Type B pancreatic cell (in vitro differentiated cells): ENCODE data around the gene PPP1R14D. TPM values are rescaled to one million over a fixed set of nuclear protein-coding genes. Genes with fewer than 3 reads are reported as not detected.

ENCODE experiments used
- DNase-seq: peaks from one replicate; pipeline ENCODE4 v3.0.0; 2021; ENCODE audit warnings: mixed read lengths; ENCODE audit not compliant: unreplicated experiment; ENCODE audit errors: extremely low spot score
- H3K27ac Mint-ChIP-seq: 2 replicates; pipeline ENCODE4 v1.8.0; 2021; ENCODE audit warnings: mild to moderate bottlenecking, mixed read lengths
- H3K27me3 Mint-ChIP-seq: 2 replicates; pipeline ENCODE4 v1.8.0; 2021; ENCODE audit warnings: mixed read lengths
- H3K36me3 Mint-ChIP-seq: 2 replicates; pipeline ENCODE4 v1.8.0; 2021; ENCODE audit warnings: mixed read lengths
- H3K4me1 Mint-ChIP-seq: one replicate; pipeline ENCODE4 v1.8.0; 2021; ENCODE audit warnings: mixed read lengths; ENCODE audit not compliant: unreplicated experiment
- H3K4me3 Mint-ChIP-seq: 2 replicates; pipeline ENCODE4 v1.8.0; 2021; ENCODE audit warnings: mild to moderate bottlenecking, mixed read lengths
- H3K9me3 Mint-ChIP-seq: 2 replicates; pipeline ENCODE4 v1.8.0; 2021; ENCODE audit warnings: mixed read lengths
- total RNA-seq: library from RNA; stranded (reverse); gene quantifications from 2 replicates; pipeline ENCODE4 v1.2.1, GENCODE V29; 2021; ENCODE audit warnings: low replicate concordance
- TF ChIP-seq, protein P1 (sequence below): fragments of 200-600 bp; sonication (generic); conservative IDR thresholded peaks from 2 replicates; pipeline ENCODE4 v1.5.0; 2021; ENCODE audit warnings: antibody characterized with exemption, mild to moderate bottlenecking

Gene PPP1R14D
- total RNA-seq, 1 donor from 2014 or later: 0.70 TPM

DNA sequence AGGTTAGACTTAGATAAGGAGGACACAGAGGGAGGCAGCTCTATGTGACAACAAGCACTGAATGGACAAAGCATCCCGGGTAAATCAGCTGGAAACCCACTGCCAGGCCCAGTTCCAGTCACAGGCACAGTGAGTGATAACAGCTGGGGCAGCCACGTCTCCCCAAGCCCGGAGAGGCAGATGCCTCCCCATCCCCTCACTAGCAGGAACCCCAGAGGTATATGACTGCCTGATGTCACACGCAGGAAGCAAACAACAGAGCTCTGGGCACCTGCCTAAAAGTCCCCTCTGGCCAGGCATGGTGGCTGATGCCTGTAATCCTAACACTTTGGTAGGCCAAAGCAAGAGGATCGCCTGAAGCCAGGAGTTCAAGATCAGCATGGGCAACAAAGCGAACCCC lies 40.5 kb downstream of the PPP1R14D start:
- Mint-ChIP-seq H3K4me3 (peak overlapping the region; percentile 39), H3K27me3 (no peaks in the 10 kb centered on the region), H3K36me3 (peaks cover 5% of the 10 kb centered on the region), H3K9me3 (no peaks in the 10 kb centered on the region), H3K27ac (peak overlapping the region; percentile 96), H3K4me1 (peaks cover 29% of the 10 kb centered on the region)
- DNase-seq: no peak
- TF ChIP-seq, protein P1, sequence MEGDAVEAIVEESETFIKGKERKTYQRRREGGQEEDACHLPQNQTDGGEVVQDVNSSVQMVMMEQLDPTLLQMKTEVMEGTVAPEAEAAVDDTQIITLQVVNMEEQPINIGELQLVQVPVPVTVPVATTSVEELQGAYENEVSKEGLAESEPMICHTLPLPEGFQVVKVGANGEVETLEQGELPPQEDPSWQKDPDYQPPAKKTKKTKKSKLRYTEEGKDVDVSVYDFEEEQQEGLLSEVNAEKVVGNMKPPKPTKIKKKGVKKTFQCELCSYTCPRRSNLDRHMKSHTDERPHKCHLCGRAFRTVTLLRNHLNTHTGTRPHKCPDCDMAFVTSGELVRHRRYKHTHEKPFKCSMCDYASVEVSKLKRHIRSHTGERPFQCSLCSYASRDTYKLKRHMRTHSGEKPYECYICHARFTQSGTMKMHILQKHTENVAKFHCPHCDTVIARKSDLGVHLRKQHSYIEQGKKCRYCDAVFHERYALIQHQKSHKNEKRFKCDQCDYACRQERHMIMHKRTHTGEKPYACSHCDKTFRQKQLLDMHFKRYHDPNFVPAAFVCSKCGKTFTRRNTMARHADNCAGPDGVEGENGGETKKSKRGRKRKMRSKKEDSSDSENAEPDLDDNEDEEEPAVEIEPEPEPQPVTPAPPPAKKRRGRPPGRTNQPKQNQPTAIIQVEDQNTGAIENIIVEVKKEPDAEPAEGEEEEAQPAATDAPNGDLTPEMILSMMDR: no peak

- Mint-ChIP-seq H3K4me1 (peaks cover 29% of the 10 kb centered on the region), H3K4me3 (peak overlapping the region; percentile 60), H3K36me3 (peaks cover 4% of the 10 kb centered on the region), H3K27ac (peak overlapping the region; percentile 96), H3K27me3 (no peaks in the 10 kb centered on the region), H3K9me3 (no peaks in the 10 kb centered on the region)
- no peak for DNase-seq
- TF ChIP-seq, protein P1: no peak
Measured at GRCh38 chr15:40787344-40787841, 41.1 kb downstream of the PPP1R14D start.

DNA sequence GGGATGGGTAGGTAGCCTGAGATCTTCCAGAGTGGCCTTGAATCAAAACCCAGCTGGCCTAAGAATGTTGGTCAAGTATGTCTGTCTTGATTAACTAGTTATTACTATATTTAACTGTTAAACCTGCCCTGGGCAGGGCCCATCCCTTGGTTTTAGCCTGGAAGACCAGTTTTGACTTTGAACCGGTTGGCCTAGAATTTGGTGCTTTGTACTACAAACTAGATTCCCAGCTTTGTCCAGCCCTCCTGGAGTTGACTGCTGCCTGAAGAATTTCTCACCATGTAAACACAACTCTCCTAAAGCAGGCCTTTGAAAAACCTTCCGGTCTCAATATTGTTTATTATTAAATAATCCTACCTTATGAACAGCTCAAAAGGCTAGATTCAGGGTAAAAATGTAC lies 42.7 kb downstream of the PPP1R14D start:
- Mint-ChIP-seq H3K27ac (peak overlapping the region; percentile 96), H3K4me1 (peaks cover 29% of the 10 kb centered on the region), H3K36me3 (no peaks in the 10 kb centered on the region), H3K27me3 (no peaks in the 10 kb centered on the region), H3K9me3 (no peaks in the 10 kb centered on the region), H3K4me3 (peak overlapping the region; percentile 46)
- TF ChIP-seq, protein P1: no peak
- DNase-seq: no peak

- Mint-ChIP-seq H3K27me3 (no peaks in the 10 kb centered on the region), H3K27ac (peak overlapping the region; percentile 96), H3K4me1 (peaks cover 29% of the 10 kb centered on the region), H3K36me3 (no peaks in the 10 kb centered on the region), H3K4me3 (peak overlapping the region; percentile 46), H3K9me3 (no peaks in the 10 kb centered on the region)
- DNase-seq: no peak
- TF ChIP-seq, protein P1: no peak
Measured at GRCh38 chr15:40785164-40785563, 43.3 kb downstream of the PPP1R14D start.

GRCh38 chr15:40782609-40783227 lies 45.8 kb downstream of the PPP1R14D start:
- no peak overlapping the region for H3K4me3 Mint-ChIP-seq
- TF ChIP-seq, protein P1: peak; percentile 75
- H3K9me3 Mint-ChIP-seq: no peaks in the 10 kb centered on the region
- H3K27me3 Mint-ChIP-seq: no peaks in the 10 kb centered on the region
- H3K36me3 Mint-ChIP-seq: no peaks in the 10 kb centered on the region
- DNase-seq: peak; percentile 81
- H3K4me1 Mint-ChIP-seq: peaks cover 22% of the 10 kb centered on the region
- H3K27ac Mint-ChIP-seq: peak overlapping the region; percentile 37
